GM19324 (cell line): ENCODE data around the gene MTMR8.
"Not testable (repeated sequence)": the region's sequence is repeated elsewhere in the genome, so short reads cannot be mapped to it uniquely, and the experiment has no call there.

Source experiments
- ATAC-seq: cut with Tn5 transposase; IDR thresholded peaks from one replicate; pipeline ENCODE4 v1.9.1; 2021; ENCODE audit warnings: mild to moderate bottlenecking, moderate library complexity; ENCODE audit not compliant: unreplicated experiment, low FRiP score

The MTMR8 gene

GRCh38 chrX:64394874-64395567 is at the start of gene MTMR8:
MTMR8 (minus strand) TSS chrX:64395452; CDS start chrX:64395363, 89 bp downstream.
- ATAC-seq, result peak; percentile 92

DNA sequence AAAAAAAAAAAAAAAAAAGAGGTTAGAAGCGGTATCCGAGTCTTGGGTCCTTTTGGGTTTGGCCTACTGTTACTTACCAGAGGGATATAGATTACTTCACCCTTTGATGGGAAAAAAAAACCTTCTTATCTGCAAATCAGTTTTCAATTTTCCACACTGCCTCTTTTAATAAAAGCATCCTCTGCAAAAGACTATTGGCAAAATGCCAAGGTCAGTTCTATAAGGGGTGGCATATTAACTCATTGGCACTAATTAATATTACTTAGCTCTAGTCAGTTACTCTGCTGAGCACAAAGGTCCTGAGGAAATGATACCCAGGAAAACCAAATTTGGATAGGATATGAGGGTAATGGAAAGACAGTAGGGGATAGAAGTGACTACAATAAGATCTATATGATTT is 44.3 kb upstream of the MTMR8 start:
- ATAC-seq, result no peak

DNA sequence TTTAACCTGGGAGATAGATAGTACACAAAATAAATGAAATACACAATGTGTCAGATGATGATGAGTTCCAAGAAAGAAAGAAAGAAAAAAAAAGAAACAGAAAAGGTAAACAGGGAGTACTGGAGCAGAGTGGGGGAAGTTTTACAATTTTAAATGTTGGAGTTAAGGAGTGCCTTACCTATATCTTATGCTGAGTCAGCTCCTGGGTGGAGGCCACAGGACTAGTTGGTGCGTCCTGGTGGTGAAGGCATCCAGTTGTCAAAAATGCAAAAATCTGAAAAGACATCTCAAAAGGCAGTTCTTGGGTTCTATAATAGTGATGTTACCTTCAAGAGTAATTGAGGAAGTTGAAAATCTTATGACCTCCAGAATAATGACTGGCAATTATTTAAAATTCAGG is 42.4 kb upstream of the MTMR8 start:
- no peak for ATAC-seq

DNA sequence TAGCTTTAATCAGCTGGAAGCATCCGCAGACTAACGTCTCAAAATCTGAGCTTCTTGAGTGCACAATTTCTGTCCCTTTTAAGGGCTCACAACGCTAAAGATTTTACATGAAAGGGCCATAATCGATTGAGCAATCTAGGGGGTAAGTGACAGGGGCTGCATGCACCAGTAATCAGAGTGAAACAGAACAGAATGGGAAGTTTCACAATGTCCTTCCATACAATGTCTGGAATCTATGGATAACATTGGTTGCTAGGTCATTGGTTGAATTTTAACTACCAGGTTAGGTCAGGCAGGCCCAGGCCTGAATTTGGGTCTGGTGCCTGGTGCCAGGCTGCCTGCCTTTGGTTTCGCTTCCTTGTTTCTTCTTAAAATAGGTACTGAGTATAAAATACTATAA is 42.0 kb upstream of the MTMR8 start:
- no peak for ATAC-seq

DNA sequence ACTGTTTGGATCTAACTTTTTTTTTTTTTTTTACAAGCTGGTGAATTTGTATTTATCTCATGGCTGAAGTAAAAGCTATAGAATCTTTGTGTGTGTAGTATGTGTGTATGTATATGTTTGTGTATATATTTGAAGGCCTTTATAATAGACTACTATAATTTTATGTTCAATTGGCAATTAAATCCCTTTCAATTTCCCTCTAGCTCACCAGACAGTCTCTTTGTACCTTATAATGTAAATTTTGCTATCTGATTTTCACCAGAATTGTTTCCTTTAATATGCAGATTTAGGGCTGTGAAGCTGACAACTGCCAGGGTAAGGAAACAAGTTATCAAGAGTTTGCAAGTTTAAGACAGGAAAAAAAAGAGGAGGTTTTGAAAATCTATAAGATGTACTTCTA is 33.1 kb upstream of the MTMR8 start:
- no peak for ATAC-seq

GRCh38 chrX:64427787-64428186 is 32.5 kb upstream of the MTMR8 start:
- ATAC-seq, result no peak

DNA sequence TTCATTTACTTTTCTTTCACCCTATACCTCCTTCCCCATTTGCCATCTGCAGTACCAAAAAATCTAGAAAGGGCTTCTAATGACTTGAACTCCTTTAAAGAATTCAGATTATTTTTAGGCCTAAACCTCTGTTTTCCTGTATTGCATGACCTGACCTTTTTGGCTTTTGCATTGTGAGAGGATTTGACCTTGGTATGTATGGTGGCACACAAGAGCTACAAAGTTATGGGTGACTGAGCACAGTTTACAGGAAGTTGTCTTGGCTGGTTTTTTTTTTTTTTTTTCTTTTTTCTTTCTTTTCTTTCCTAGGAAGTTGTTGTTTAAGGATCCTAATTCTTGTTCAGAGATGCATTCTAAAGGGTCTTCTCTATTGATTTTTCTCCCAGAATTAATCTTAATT is 32.0 kb upstream of the MTMR8 start:
- no peak for ATAC-seq

- not testable (repeated sequence) for ATAC-seq
These were observed 14.5 kb upstream of the MTMR8 start for GRCh38 chrX:64409730-64410129.

GRCh38 chrX:64398088-64398487 is 2.8 kb upstream of the MTMR8 start:
- ATAC-seq, result no peak

- peak; percentile 21 for ATAC-seq
These were observed 297 bp upstream of the MTMR8 start for GRCh38 chrX:64395568-64395929.

- peak; percentile 28 for ATAC-seq
These were observed 986 bp downstream of the MTMR8 start for GRCh38 chrX:64394059-64394873.

DNA sequence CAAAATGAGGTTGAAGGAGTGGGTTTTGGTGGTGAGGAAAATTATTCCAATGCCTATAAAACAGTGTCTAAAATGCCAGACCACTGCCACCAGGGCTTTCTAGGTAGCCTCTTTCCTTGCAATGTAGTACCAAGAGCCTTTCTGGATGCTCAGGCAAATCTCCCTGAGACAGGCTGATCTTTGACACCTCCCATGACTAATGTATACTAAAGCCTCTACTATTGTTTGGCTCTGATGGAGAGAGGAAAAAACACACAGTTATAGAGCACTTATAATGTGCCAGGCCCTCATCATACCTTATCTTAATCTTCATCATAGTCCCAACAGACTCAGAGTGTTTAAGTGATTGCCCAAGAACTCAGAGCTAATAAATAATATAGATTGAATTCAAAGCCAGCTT is 5.8 kb downstream of the MTMR8 start:
- ATAC-seq, result no peak

DNA sequence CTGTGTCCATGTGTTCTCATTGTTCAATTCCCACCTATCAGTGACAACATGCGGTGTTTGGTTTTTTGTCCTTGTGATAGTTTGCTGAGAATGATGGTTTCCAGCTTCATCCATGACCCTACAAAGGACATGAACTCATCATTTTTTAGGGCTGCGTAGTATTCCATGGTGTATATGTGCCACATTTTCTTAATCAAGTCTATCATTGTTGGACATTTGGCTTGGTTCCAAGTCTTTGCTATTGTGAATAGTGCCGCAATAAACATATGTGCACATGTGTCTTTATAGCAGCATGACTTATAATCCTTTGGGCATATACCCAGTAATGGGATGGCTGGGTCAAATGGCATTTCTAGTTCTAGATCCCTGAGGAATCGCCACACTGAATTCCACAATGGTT is 14.5 kb downstream of the MTMR8 start:
- ATAC-seq, result not testable (repeated sequence)

DNA sequence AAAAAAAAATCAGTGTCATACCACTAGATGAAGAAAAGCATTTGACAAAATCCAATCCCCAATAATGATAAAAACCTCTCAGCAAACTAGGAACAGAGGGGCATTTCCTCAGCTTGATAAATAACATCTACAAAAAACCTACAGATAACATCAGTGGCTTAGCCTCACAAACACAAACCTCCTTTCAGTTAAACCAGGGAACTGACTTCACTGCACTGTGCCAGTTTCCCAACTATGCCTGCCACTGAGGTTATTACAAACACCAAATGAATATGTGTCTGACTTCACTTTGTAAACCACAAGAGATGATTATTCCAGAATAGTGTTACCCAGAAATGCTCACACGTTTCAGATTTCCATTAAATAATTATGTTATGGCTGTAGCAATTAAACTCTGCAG is 15.3 kb downstream of the MTMR8 start:
- no peak for ATAC-seq

DNA sequence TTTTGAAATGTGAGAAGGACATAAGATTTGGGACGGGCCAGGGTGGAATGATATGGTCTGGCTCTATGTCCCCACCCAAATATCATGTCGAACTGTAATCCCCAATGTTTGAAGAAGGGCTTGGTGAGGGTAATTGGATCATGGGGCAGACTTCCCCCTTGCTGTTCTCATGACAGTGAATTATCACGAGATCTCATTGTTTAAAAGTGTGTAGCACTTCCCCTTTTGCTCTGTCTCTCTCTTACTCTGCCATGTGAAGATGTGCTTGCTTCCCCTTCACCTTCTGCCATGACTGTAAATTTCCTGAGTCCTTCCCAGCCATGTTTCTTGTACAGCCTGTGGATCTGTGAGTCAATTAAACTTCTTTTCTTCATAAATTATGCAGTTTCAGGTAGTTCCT is 17.5 kb downstream of the MTMR8 start:
- no peak for ATAC-seq

GRCh38 chrX:64352081-64352480 is 43.2 kb downstream of the MTMR8 start:
- no peak for ATAC-seq

- no peak for ATAC-seq
These were observed 44.7 kb downstream of the MTMR8 start for GRCh38 chrX:64350521-64350920.

DNA sequence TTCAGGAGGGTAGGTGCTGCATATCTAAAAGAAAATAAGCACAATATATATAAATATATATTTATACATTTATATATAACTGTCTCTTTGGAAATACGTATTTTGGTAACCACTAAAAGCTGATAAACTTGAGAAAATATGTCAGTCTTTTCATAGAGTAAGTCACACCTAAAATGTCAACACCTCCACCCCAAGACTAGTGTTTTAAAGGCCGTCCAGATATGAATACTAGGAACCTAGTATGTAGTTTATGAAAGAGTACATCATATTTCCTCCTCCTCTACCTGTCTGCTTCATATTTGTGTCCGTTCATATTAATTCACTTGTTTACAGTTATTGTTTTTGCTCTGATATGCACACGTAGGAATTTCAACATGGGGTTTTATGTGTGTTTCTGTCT is 45.2 kb downstream of the MTMR8 start:
- no peak for ATAC-seq

DNA sequence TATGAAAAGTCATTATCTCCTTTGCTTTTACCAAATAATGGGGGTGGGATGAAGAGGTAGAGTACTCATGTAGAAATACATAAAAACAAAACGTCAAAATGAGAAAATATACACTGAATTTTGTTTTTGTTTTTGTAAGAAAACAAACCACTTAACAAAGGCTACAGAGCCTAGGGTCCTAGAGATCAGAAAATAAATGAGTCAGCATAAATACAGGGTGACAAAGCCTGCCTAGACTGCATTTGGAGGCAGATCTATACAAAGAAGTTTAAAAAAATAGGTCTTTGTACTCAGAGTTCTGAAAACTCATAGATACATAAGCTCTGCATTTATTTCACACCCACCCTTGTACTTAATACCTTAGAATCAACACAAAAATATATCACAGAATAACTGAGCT is 52.4 kb downstream of the MTMR8 start:
- ATAC-seq, result no peak

DNA sequence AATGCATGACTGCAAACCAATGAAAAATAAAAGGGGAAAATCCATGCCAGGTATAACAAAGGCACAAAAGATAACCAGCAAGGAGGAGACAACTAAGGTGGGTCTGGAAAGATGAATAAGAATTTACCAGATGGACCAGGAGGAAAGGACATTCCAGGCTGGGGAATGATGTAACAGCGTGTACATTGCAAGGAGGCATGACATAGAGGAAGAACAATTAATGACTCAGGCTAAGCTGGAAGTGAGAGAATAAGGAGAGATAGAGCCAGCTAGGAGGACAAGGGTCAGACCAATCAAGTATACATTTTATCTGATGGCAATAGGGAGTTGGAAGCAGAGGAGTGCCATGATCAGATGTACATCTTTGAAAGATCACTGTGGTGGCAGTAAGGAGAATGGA is 57.0 kb downstream of the MTMR8 start:
- ATAC-seq, result no peak

DNA sequence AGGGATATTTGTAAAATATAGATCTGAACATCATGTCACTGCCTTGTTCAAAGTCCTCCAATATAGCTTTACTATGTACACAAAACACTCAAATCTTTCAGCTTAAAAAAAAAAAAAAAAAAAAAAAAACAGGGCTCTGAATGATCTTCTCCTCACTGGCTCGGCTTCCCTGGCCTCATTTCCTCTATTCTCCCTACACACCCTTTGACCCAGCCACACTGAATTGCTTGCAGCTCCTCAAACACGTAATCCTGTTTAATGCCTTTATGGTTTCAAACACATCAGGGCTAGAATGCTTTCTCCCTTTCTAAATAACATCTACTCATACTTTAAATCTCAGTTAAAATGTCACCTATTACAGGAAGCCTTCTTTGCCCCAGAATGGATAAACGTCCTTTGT is 60.8 kb downstream of the MTMR8 start:
- ATAC-seq, result no peak

GRCh38 chrX:64330284-64330683 is 65.0 kb downstream of the MTMR8 start:
- no peak for ATAC-seq
